ENCODE results near the gene CACNA2D2.

DNA sequence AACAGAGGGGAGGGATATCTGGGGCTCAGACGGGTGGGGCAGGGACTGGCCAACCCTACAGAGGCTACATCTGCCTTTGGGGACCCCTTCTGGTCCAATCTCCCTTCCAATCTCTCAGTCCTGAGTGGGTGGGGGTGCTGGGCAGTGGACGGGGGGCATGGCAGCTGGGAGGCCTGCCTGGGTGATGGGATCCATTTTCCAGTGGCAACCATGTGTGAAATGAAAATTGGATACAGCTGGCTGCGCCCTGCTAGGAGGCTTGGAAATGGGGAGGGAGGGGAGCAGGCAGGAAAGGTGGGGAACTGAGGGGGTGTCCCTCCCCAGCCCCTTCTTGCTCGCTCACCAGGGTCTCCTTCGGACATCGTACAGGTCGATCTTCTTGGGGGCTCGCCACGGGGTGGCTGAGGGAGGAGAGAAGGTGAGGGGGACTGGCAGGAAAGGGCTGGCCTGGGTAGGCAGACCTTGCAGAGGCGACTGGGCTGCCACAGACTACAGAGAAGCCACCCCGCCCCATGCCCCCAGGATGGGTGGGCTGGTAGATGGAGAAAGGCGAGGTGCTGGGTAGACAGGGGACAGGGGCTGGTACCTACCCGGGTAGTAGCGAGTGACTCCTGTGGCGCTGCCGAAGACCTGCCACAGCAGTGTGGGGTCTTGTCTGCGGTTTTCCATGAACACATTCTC lies 122.9 kb downstream of the CACNA2D2 start:
- no peak for TF ChIP-seq ZNF138 (tag by site-specific recombination; IDR thresholded peaks at IDR 0.05; ENCODE audit: borderline replicate concordance)
- no peak for TF ChIP-seq CTCF (tag by site-specific recombination; IDR thresholded peaks at IDR 0.05)
- TF ChIP-seq MZF1 (tag by site-specific recombination; IDR thresholded peaks at IDR 0.05; ENCODE audit: borderline replicate concordance), result no peak
- TF ChIP-seq, protein P1, sequence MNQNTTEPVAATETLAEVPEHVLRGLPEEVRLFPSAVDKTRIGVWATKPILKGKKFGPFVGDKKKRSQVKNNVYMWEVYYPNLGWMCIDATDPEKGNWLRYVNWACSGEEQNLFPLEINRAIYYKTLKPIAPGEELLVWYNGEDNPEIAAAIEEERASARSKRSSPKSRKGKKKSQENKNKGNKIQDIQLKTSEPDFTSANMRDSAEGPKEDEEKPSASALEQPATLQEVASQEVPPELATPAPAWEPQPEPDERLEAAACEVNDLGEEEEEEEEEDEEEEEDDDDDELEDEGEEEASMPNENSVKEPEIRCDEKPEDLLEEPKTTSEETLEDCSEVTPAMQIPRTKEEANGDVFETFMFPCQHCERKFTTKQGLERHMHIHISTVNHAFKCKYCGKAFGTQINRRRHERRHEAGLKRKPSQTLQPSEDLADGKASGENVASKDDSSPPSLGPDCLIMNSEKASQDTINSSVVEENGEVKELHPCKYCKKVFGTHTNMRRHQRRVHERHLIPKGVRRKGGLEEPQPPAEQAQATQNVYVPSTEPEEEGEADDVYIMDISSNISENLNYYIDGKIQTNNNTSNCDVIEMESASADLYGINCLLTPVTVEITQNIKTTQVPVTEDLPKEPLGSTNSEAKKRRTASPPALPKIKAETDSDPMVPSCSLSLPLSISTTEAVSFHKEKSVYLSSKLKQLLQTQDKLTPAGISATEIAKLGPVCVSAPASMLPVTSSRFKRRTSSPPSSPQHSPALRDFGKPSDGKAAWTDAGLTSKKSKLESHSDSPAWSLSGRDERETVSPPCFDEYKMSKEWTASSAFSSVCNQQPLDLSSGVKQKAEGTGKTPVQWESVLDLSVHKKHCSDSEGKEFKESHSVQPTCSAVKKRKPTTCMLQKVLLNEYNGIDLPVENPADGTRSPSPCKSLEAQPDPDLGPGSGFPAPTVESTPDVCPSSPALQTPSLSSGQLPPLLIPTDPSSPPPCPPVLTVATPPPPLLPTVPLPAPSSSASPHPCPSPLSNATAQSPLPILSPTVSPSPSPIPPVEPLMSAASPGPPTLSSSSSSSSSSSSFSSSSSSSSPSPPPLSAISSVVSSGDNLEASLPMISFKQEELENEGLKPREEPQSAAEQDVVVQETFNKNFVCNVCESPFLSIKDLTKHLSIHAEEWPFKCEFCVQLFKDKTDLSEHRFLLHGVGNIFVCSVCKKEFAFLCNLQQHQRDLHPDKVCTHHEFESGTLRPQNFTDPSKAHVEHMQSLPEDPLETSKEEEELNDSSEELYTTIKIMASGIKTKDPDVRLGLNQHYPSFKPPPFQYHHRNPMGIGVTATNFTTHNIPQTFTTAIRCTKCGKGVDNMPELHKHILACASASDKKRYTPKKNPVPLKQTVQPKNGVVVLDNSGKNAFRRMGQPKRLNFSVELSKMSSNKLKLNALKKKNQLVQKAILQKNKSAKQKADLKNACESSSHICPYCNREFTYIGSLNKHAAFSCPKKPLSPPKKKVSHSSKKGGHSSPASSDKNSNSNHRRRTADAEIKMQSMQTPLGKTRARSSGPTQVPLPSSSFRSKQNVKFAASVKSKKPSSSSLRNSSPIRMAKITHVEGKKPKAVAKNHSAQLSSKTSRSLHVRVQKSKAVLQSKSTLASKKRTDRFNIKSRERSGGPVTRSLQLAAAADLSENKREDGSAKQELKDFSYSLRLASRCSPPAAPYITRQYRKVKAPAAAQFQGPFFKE (tag by site-specific recombination; IDR thresholded peaks at IDR 0.05; ENCODE audit: borderline replicate concordance), result no peak

All from HEK293 (cell line).